ENCODE data around the gene EVX1.

The EVX1 gene

GRCh38 chr7:27205325-27206280, 37.0 kb upstream of the EVX1 start:
- no peak for DNase-seq

- no peak for DNase-seq
Measured at GRCh38 chr7:27207348-27207985, 35.1 kb upstream of the EVX1 start.

GRCh38 chr7:27208998-27209397, 33.6 kb upstream of the EVX1 start:
- DNase-seq = no peak

GRCh38 chr7:27209933-27210440, 32.6 kb upstream of the EVX1 start:
- no peak for DNase-seq

GRCh38 chr7:27210441-27211083, 32.0 kb upstream of the EVX1 start:
- DNase-seq = no peak

GRCh38 chr7:27211084-27211446, 31.5 kb upstream of the EVX1 start:
- no peak for DNase-seq

GRCh38 chr7:27211764-27212204, 30.8 kb upstream of the EVX1 start:
- DNase-seq = no peak

- no peak for DNase-seq
Measured at GRCh38 chr7:27212497-27213432, 29.8 kb upstream of the EVX1 start.

GRCh38 chr7:27213433-27214238, 29.0 kb upstream of the EVX1 start:
- DNase-seq = no peak

GRCh38 chr7:27214239-27214950, 28.2 kb upstream of the EVX1 start:
- no peak for DNase-seq

GRCh38 chr7:27215356-27215755, 27.2 kb upstream of the EVX1 start:
- DNase-seq = no peak

GRCh38 chr7:27217951-27218350, 24.7 kb upstream of the EVX1 start:
- DNase-seq = no peak

- DNase-seq = no peak
Measured at GRCh38 chr7:27219821-27220220, 22.8 kb upstream of the EVX1 start.

GRCh38 chr7:27220440-27220955, 22.1 kb upstream of the EVX1 start:
- no peak for DNase-seq

GRCh38 chr7:27221201-27221797, 21.3 kb upstream of the EVX1 start:
- DNase-seq = no peak

- DNase-seq = no peak
Measured at GRCh38 chr7:27223941-27224575, 18.5 kb upstream of the EVX1 start.

GRCh38 chr7:27224983-27225934, 17.3 kb upstream of the EVX1 start:
- no peak for DNase-seq

- DNase-seq = no peak
Measured at GRCh38 chr7:27229448-27229847, 13.2 kb upstream of the EVX1 start.
